Testis (tissue), 3 donors: ENCODE data around the gene SLC2A6. TPM values are rescaled to one million over a fixed set of nuclear protein-coding genes. Genes with fewer than 3 reads are reported as not detected.

Experiments
- DNase-seq: peaks from one replicate; pipeline ENCODE4 v3.0.0-alpha.2; 2019
- H3K27ac ChIP-seq, 2 donors: fragments of 200-600 bp; sonication (generic); one replicate each; pipeline ENCODE4 v1.5.1; 2019
- H3K27me3 ChIP-seq: fragments of 200-600 bp; sonication (generic); one replicate; pipeline ENCODE4 v1.5.1; 2019
- H3K36me3 ChIP-seq: fragments of 200-600 bp; sonication (generic); one replicate; pipeline ENCODE4 v1.5.1; 2017; ENCODE audit warnings: low read depth; ENCODE audit errors: missing control alignments
- H3K4me1 ChIP-seq: fragments of 200-600 bp; sonication (generic); one replicate; pipeline ENCODE4 v1.5.1; 2019
- H3K4me3 ChIP-seq, 2 donors: fragments of 200-600 bp; sonication (generic); one replicate each; pipeline ENCODE4 v1.5.1; 2017 to 2019
- H3K9me3 ChIP-seq: fragments of 200-600 bp; sonication (generic); one replicate; pipeline ENCODE4 v1.5.1; 2017
- CTCF ChIP-seq, 3 experiments: fragments of 450-650 bp in 2 of 3; fragments of 200-600 bp in 1 of 3; sonication (generic) in 1 of 3; IDR thresholded peaks; one replicate each; pipeline ENCODE4 v1.5.1; 2016 to 2019; ENCODE audit warnings: antibody characterized with exemption in 3 of 3, mild to moderate bottlenecking in 2 of 3, moderate library complexity in 1 of 3
- POLR2A ChIP-seq: fragments of 450-650 bp; IDR thresholded peaks from one replicate; pipeline ENCODE4 v1.6.1; 2017; ENCODE audit warnings: antibody characterized with exemption, mild to moderate bottlenecking, moderate library complexity
- WGBS, 2 donors: methylation state at CpG; one replicate each; pipeline ENCODE4 v1.1.5; 2018; 5-methylcytosine and 5-hydroxymethylcytosine counted together
- intact Hi-C: fragments of 100-400 bp; cut with DNase I; formaldehyde crosslinking; loops from one replicate; pipeline ENCODE4 v1.15.1; 2023; ENCODE audit warnings: low total_unique reads
- polyA plus RNA-seq: library from polyadenylated mRNA; stranded (reverse); fragments of 350-450 nt; fragmentation: Illumina TruSeq; extraction: RNeasy Lipid Tissue Mini Kit (QIAGEN cat#74804); gene quantifications from one replicate; pipeline ENCODE4 v1.2.3, GENCODE V29; 2014; ENCODE audit warnings: low read depth, low replicate concordance; ENCODE audit not compliant: insufficient read depth
- total RNA-seq, 2 donors: library from RNA; depleted of rRNA; stranded (reverse); fragments of >200 nt; gene quantifications; one replicate each; pipeline ENCODE4 v1.2.3, GENCODE V29; 2016

SLC2A6 gene
- total and polyA plus RNA-seq, 3 donors from 2014 or later: 2.6 to 3.5 (median 2.9) TPM

- no peak for DNase-seq
Observed at GRCh38 chr9:133499132-133499891, 20.4 kb upstream of the SLC2A6 start.

GRCh38 chr9:133496861-133497842 is 18.3 kb upstream of the SLC2A6 start:
- H3K27me3 ChIP-seq: no peaks in the 10 kb centered on the region
- 65 to 76% methylated on average over 11 to 35 of the region's 35 CpGs for WGBS, 2 donors
- no peaks in the 10 kb centered on the region for H3K36me3 ChIP-seq
- H3K27ac ChIP-seq: no peak overlapping the region
- intact Hi-C loops: no loop called here
- TF ChIP-seq CTCF (IDR thresholded peaks at IDR 0.05) (no peak), POLR2A (no peak)
- H3K4me1 ChIP-seq: peaks cover 57% of the 10 kb centered on the region
- H3K4me3 ChIP-seq: no peak overlapping the region
- no peaks in the 10 kb centered on the region for H3K9me3 ChIP-seq
- peak; percentile 54 for DNase-seq

More at GRCh38 chr9:133499132-133499891, 20.4 kb upstream of the SLC2A6 start:
- peaks cover 35% of the 10 kb centered on the region for H3K4me1 ChIP-seq
- peak overlapping the region in 1 of 2 donors; percentile 24 for H3K27ac ChIP-seq
- 55% methylated on average over 13 to 19 of the region's 19 CpGs for WGBS, 2 donors
- H3K36me3 ChIP-seq: no peaks in the 10 kb centered on the region
- H3K27me3 ChIP-seq: no peaks in the 10 kb centered on the region
- no peaks in the 10 kb centered on the region for H3K9me3 ChIP-seq
- intact Hi-C loops: no loop called here
- TF ChIP-seq POLR2A (no peak), CTCF (IDR thresholded peaks at IDR 0.05) (no peak)
- H3K4me3 ChIP-seq: no peak overlapping the region

GRCh38 chr9:133495327-133496293 is 16.7 kb upstream of the SLC2A6 start:
- Histone ChIP-seq H3K27me3 (no peaks in the 10 kb centered on the region), H3K4me3 (no peak overlapping the region), H3K4me1 (peaks cover 68% of the 10 kb centered on the region), H3K9me3 (no peaks in the 10 kb centered on the region), H3K36me3 (no peaks in the 10 kb centered on the region), H3K27ac (no peak overlapping the region)
- DNase-seq: no peak
- intact Hi-C loops: no loop called here
- 80 to 88% methylated on average over 24 of the region's 24 CpGs for WGBS, 2 donors
- no peak for TF ChIP-seq POLR2A
- TF ChIP-seq CTCF (IDR thresholded peaks at IDR 0.05): no peak

- intact Hi-C loops: no loop called here
- H3K4me3 ChIP-seq: no peak overlapping the region
- H3K27ac ChIP-seq: peak overlapping the region in 1 of 2 donors; percentile 45
- no peaks in the 10 kb centered on the region for H3K36me3 ChIP-seq
- 41 to 51% methylated on average over 18 to 24 of the region's 24 CpGs for WGBS, 2 donors
- H3K4me1 ChIP-seq: peaks cover 68% of the 10 kb centered on the region
- DNase-seq: no peak
- no peaks in the 10 kb centered on the region for H3K27me3 ChIP-seq
- H3K9me3 ChIP-seq: no peaks in the 10 kb centered on the region
- TF ChIP-seq POLR2A (no peak), CTCF (IDR thresholded peaks at IDR 0.05) (no peak)
Observed at GRCh38 chr9:133494636-133495326, 15.9 kb upstream of the SLC2A6 start.
